Right ventricle myocardium inferior (tissue), 1 donor: Measurements from ENCODE around the gene KDM6A. TPM values are rescaled to one million over a fixed set of nuclear protein-coding genes. Genes with fewer than 3 reads are reported as not detected.
"Not testable (repeated sequence)": the region's sequence is repeated elsewhere in the genome, so short reads cannot be mapped to it uniquely, and the experiment has no call there.

Source experiments
- ATAC-seq: fragments of 200-7000 bp; cut with Tn5 transposase; one replicate; pipeline ENCODE4 v1.9.1; 2020; ENCODE audit warnings: mild to moderate bottlenecking, moderate library complexity
- DNase-seq: peaks from one replicate; pipeline ENCODE4 v3.0.0; 2021; ENCODE audit errors: missing footprints
- intact Hi-C: fragments of 100-400 bp; cut with DNase I; formaldehyde crosslinking; loops from one replicate; pipeline ENCODE4 v1.11.0; 2022
- total RNA-seq: library from RNA; stranded (reverse); fragmentation: NEBNext Ultra II Directional; extraction: Animal tissue kit (Norgen Biotek cat#: 25700); gene quantifications from one replicate; pipeline ENCODE4 v1.2.1, GENCODE V29; 2021
- donor health status: DM: no; HTN: yes; CAD: no; lungs with severe emphysema.

The KDM6A gene
- total RNA-seq, 1 donor from 2014 or later, result 13.5 TPM

GRCh38 chrX:44911074-44911600 is 38.1 kb downstream of the KDM6A start:
- intact Hi-C loops, DNase-seq, ATAC-seq: not testable (repeated sequence)

DNA sequence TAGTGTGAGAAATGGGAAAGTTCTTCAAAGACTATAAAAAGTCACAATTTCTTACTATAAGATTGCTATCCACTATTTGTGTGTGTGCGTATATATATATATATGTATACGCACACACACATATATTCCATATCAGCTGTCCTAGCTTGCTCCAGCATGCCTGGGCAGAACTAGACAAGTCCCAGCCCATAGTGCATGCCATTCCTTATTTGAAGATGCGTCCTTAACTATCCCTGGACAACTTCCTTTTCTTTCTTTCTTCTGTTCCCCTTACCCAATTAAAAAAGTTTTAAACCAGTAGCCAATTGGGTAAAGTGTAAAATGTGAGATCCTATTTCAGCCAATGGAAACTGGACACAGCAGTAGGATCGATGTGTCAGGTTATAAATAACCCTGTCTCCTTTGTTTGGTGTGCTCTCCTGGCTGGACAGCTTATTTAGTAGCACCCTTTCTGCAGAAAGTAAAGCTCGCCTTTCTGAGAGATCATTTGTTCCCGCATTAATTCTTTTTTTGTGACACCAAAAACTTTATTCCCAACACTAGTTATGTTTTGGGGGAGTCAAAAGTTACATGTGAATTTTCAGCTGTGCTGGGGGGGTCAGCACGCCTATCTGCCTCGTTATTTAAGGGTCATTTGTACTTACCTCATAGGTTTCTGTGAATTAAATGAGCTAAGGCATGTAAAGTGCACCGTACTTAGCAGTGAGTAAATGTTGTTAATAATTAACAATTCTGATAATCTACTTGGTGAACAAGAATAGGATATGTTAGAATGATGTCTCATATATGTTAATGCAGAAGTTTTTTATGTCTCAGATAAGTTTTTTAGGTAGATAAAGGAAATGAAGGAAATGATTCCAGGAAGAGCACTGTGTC is 40.9 kb downstream of the KDM6A start:
- ATAC-seq, result no peak
- DNase-seq, result no peak
- intact Hi-C loops, result no loop called here

DNA sequence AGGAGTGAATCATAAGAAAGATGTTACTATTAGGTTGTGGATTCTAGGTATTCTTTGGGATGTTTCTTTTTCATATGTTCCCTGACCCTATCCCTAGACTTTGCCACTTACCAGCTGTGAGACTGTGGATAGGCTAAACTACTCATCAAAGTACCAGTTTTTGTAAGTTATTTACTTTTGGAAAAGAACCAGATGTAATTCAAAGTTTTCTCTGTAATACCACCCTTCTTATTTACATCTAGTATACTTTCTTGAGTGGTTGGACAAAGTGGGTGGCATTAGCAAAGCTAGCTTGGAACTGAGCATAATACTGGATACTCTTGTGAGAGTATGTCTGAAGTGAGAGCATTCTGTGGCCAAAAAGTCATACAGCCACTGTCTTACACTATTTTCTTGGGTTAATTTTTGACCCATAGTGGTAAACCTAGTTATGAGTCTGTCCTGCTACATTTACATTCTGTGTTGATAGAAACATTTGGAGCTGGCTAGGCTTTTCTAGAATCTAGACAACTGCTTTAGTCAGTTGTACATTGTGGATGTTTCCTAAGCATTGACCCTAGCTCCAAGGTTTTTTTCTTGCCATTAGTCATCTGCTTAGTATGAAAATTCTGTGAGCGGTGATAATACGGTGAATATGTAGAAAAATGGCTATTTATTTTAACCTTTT is 41.7 kb downstream of the KDM6A start:
- intact Hi-C loops, result no loop called here
- ATAC-seq, result no peak
- no peak for DNase-seq

- intact Hi-C loops, result no loop called here
- DNase-seq (no peak), ATAC-seq (peak; percentile 28)
Observed at GRCh38 chrX:44915361-44915868, 42.4 kb downstream of the KDM6A start.

GRCh38 chrX:44918722-44919121 is 45.7 kb downstream of the KDM6A start:
- intact Hi-C loops, result no loop called here
- ATAC-seq, result no peak
- no peak for DNase-seq

DNA sequence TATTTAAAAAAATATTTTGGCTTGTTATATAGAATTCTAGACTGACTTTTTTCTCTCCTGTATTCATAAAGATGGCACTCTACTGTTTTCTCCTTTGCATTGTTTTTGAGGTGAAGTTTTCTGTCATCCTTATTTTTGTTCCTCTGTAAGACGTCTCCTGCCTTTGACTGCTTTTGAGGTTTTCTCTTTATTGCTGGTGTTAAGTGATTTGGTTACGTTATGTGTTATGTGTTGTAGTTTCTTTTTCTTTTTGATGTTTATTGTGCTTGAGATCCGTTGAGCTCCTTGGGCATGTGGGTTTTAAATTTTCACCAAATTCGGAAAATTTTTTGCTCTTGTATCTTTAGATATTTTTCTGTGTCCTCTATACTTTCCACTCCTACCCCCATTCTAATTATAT is 50.0 kb downstream of the KDM6A start:
- DNase-seq (no peak), ATAC-seq (no peak)
- intact Hi-C loops, result no loop called here

DNA sequence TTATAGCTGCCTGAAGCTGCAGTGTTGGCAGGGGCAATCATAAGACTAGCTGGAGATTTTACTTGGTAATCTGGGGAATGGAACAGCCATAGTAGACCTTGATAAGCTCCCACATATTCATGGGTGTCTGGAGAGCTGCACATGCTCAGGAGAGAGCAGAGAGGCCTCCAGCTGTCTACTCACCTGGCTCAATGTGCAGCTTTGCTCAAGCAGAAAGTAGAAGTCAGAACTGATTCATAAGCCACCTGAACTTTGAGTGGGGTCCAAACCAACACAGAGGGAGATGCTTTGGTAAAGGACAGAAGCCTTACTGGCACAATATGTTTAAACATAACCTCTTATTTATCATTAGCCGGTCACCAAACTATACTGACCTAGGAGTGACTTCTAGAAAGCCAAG is 54.4 kb downstream of the KDM6A start:
- DNase-seq, result no peak
- ATAC-seq, result no peak
- intact Hi-C loops, result no loop called here

GRCh38 chrX:44931441-44931973 is 58.5 kb downstream of the KDM6A start:
- no peak for DNase-seq
- intact Hi-C loops, result no loop called here
- ATAC-seq, result no peak

DNA sequence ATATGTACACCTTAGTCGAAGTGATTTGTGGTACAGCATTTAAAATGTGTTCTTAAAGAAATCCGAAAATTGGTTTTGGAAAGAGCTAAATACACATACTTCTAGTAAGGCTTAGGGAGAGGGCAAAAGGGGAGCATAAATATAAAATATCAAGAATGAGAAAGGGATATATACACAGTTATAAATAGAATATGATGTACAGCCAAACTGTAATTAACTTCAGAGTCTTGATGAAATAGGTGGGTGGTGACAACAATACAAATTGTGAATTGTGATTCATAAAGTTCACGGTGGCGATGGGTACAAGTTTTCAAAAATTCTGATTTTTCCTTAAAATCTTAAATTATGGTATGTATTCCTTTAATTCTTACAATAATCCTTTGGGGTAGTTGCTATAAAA is 62.2 kb downstream of the KDM6A start:
- intact Hi-C loops, result no loop called here
- no peak for ATAC-seq

DNA sequence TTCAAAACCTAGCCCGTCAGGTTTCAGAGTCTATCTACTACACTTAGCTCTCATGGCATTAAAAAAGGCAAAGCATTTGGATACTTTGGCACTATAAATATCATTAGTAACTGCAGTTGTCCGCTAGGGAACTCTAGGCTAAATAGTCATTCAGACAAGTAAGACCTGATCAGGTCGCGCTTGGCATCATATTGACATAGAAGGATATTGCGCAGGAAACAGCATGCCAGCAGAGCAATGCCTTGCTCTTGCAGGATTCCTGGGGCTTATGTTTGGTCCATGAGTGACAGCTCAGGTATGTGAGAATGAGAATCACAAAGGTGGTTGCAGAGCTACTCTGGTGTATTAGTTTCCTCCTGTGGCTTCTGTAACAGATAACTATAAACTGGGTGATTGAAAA is 62.7 kb downstream of the KDM6A start:
- DNase-seq (no peak), ATAC-seq (no peak)
- intact Hi-C loops, result no loop called here

More for the DNA sequence above, 62.2 kb downstream of the KDM6A start:
- no peak for DNase-seq

DNA sequence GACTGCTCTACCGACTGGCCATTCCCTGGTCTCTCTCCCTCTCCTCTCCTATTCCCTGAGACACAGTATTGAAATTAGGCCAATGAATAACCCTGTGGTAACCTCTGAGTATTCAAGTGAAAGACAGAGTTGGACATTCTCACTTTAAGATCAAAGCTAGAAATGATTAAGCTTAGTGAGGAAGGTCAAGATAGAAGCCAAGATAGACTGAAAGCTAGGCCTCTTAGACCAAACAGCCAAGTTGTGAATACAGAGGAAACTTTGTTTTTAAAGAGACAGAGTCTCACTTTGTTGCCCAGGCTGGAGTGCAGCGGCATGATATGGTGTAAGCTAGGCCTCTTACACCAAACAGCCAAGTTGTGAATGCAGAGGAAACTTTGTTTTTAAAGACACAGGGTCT is 64.6 kb downstream of the KDM6A start:
- DNase-seq, result no peak
- intact Hi-C loops, result no loop called here
- ATAC-seq, result no peak

- no peak for DNase-seq
- intact Hi-C loops, result no loop called here
- no peak for ATAC-seq
Observed at GRCh38 chrX:44938111-44938510, 65.1 kb downstream of the KDM6A start.

DNA sequence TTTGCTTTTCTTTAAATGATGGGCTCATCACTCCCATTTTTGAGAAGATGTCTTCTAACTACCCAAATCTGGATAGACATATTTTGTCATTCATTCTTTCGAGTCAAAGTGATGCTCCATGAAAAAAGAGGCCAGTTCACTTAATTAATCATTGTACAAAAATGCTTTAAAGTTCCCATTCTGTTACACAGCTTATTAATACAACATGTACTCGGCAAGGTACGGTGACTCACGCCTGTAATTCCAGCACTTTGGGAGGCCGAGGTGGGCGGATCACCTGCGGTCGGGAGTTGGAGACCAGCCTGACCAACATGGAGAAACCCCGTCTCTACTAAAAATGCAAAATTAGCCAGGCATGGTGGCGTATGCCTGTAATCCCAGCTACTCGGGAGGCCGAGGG is 67.6 kb downstream of the KDM6A start:
- not testable (repeated sequence) for ATAC-seq, DNase-seq
- intact Hi-C loops, result loop anchor here (10.0 kb wide), 1 partner anchor 66 kb away; the partner anchor contains the start of gene KDM6A

DNA sequence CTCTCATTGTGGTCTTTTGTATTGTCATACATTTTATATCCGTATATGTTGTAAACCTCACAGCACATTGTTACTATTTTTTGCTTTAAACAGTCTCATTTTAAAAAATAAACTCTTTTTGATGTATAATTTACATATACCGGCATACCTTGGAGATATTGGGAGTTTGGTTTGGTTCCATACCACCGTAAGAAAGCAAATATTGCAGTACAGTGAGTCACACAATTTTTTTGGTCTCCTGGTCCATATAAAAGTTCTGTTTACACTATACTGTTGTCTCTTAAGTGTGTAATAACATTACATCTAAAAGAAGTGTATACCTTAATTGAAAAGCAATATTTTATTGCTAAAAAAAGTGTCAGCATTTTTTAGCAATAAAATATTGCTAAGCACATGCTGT is 70.0 kb downstream of the KDM6A start:
- intact Hi-C loops, result loop anchor here (10.0 kb wide), 1 partner anchor 68 kb away; the partner anchor contains the start of gene KDM6A
- DNase-seq (no peak), ATAC-seq (no peak)

DNA sequence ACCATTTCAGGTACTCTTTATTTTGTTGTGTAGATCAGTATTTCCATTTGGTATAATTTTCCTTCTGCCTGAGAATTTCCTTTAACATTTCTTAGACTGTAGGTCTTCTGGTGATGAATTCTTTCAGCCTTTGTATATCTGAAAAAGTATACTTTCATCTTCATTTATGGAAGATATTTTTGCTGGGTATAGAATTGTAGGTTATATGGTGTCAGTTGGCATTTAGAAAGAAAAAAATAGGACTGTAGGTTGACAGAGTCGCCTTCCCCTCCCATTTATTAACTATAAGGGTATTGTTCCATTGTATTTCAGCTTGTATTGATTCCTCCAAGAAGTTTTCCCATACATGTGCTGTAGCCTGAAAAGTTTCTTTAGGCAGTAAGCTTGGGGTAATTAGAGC is 71.9 kb downstream of the KDM6A start:
- intact Hi-C loops, result loop anchor here (10.0 kb wide), 1 partner anchor 70 kb away; the partner anchor contains the start of gene KDM6A
- no peak for DNase-seq
- ATAC-seq, result no peak

DNA sequence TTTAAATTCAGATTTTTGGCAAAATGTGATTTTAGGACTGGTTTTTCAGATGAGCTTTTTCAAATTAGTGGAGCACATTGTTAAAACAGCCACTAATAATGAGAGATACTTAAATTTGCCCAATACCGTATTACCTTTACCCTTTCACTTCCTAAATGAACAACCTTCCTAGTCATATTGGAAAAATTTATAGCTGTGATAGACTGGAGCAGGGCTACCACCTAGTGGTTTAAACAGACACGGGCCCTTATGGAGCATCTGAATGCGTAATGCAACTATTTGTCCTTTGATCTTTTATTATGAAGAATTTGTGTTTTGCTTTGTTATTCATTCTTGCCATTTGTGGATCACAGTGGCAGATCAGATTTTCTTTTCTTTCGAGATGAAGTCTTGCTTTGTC is 72.7 kb downstream of the KDM6A start:
- ATAC-seq (no peak), DNase-seq (no peak)
- intact Hi-C loops, result loop anchor here (10.0 kb wide), 1 partner anchor 71 kb away; the partner anchor contains the start of gene KDM6A

DNA sequence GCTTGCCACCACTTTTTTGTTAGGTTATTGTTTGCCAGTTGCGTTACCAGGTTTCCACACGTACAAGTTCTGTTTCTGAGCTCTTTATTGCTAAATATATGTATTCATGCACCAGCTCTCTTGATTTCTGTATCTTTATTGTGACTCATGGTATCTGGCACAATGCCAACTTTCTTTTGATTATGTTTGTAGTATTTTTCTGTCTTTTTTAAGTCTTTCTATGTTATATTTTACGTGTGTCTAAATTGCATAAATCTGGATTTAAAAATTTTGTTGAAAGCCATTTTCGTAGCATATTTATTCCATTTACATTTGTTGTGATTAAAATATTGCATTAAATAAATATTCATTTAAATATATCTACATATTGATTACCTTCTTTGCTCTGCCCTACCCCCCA is 73.8 kb downstream of the KDM6A start:
- no peak for DNase-seq
- no peak for ATAC-seq
- intact Hi-C loops, result loop anchor here (10.0 kb wide), 1 partner anchor 72 kb away; the partner anchor contains the start of gene KDM6A

- no peak for DNase-seq
- intact Hi-C loops, result loop anchor here (10.0 kb wide), 1 partner anchor 73 kb away; the partner anchor contains the start of gene KDM6A
- no peak for ATAC-seq
Observed at GRCh38 chrX:44947995-44948394, 75.0 kb downstream of the KDM6A start.

- no peak for ATAC-seq
- no peak for DNase-seq
- intact Hi-C loops, result loop anchor here (10.0 kb wide), 1 partner anchor 74 kb away; the partner anchor contains the start of gene KDM6A
Observed at GRCh38 chrX:44948406-44948805, 75.4 kb downstream of the KDM6A start.
